Adrenal gland (tissue), 12 donors: ENCODE results near the gene ADAMTS17. TPM values are rescaled to one million over a fixed set of nuclear protein-coding genes. Genes with fewer than 3 reads are reported as not detected.

ENCODE experiments used
- DNase-seq, 7 donors: peaks; one replicate each; pipeline ENCODE4 v3.0.0-alpha.2; 2019 to 2020
- H3K27ac ChIP-seq, 5 donors: fragments of 200-600 bp; sonication (generic) in 4 of 5; 1 replicate in 3 of 5; 2 replicates in 2 of 5; pipeline versions ENCODE4 v1.5.1 to v1.8.0; 2016 to 2020; ENCODE audit warnings: mild to moderate bottlenecking in 1 of 5
- H3K27me3 ChIP-seq: fragments of 200-600 bp; 2 replicates; pipeline ENCODE4 v1.8.0; 2021
- H3K36me3 ChIP-seq, 2 donors: fragments of 200-600 bp; replicated peaks in 1 of 2; 1 replicate in 1 of 2; 2 replicates in 1 of 2; pipeline versions ENCODE4 v1.5.1 to v1.8.0; 2018 to 2022
- H3K4me1 ChIP-seq, 2 donors: fragments of 200-600 bp; replicated peaks in 1 of 2; 1 replicate in 1 of 2; 2 replicates in 1 of 2; pipeline versions ENCODE4 v1.5.1 to v1.8.0; 2018 to 2021
- H3K4me3 ChIP-seq, 4 donors: fragments of 200-600 bp; sonication (generic) in 3 of 4; one replicate each; pipeline ENCODE4 v1.5.1; 2016 to 2018
- H3K9me3 ChIP-seq, 3 donors: fragments of 200-600 bp; sonication (generic) in 1 of 3; replicated peaks in 1 of 3; 1 replicate in 2 of 3; 2 replicates in 1 of 3; pipeline versions ENCODE4 v1.5.1 to v1.8.0; 2016 to 2021
- POLR2A ChIP-seq, 2 donors: fragments of 450-650 bp; IDR thresholded peaks; one replicate each; pipeline ENCODE4 v1.6.1; 2017; ENCODE audit warnings: antibody characterized with exemption in 2 of 2, mild to moderate bottlenecking in 2 of 2, moderate library complexity in 1 of 2
- WGBS, 4 donors: extraction: QIAGEN DNeasy Blood & Tissue Kit in 2 of 4; methylation state at CpG; one replicate each; pipeline versions ENCODE4 v1.1.5 to v1.1.7; 2013 to 2017; 5-methylcytosine and 5-hydroxymethylcytosine counted together
- intact Hi-C, 2 donors: fragments of 100-400 bp; cut with DNase I; formaldehyde crosslinking; loops; one replicate each; pipeline versions ENCODE4 v1.14.1 to v1.15.0; 2022 to 2023
- polyA plus RNA-seq, 3 donors: library from polyadenylated mRNA; stranded (reverse); fragments of 200-250 nt in 2 of 3; fragments of 350-450 nt in 1 of 3; fragmentation: Illumina TruSeq in 1 of 3; extraction: RNeasy Lipid Tissue Mini Kit (QIAGEN cat#74804) in 1 of 3; gene quantifications; one replicate each; pipeline ENCODE4 v1.2.3, GENCODE V29; 2013 to 2014
- total RNA-seq, 9 donors: library from RNA; depleted of rRNA in 4 of 9; stranded (reverse); fragments of >200 nt in 4 of 9; fragments of 120-200 nt in 1 of 9; fragmentation: NEBNext Ultra II Directional in 1 of 9; extraction: Animal tissue kit (Norgen Biotek cat#: 25700) in 1 of 9; gene quantifications; one replicate each; pipeline versions ENCODE4 v1.1.0 to v1.2.4, GENCODE V29; 2013 to 2023
- TF ChIP-seq, protein P1 (sequence below), 6 experiments: fragments of 450-650 bp in 4 of 6; fragments of 200-600 bp in 2 of 6; sonication (generic) in 1 of 6; IDR thresholded peaks; 1 replicate in 5 of 6; 2 replicates in 1 of 6; pipeline versions ENCODE4 v1.5.1 to v1.8.0; 2016 to 2021; ENCODE audit warnings: antibody characterized with exemption in 6 of 6, mild to moderate bottlenecking in 2 of 6, moderate library complexity in 1 of 6
- donor health status: healthy with polysubstance abuse.
- donor health status: Bipolar disorder and iron deficiency.
- donor health status: DM: yes; HTN: yes; CAD: no.
- donor health status: DM: no; HTN: no; CAD: no.
- donor health status: DM: no; HTN: no; CAD: no.
- donor health status: DM: yes; HTN: yes; CAD: no.

Gene ADAMTS17
- total and polyA plus RNA-seq, 12 donors, result 0.51 to 14.8 (median 2.9) TPM

DNA sequence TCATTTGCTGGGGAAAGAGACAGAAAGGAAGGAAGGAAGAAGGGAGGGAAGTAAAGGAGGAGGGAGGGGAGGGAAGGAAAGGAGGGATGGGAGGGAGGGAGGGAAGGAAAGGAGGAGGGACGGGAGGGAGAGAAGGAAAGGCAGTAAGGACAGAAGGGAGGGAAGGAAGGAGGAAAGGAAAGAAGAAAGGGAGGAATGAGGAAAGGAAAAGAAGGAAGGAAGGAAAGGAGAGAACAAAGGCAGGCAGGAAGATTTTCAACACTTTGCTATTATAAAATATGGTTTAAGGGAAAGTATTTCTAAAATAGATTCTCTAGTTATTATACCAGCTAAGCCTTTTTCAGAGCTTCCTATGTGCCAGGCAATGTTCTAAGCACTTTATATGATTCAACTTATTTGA, 330.5 kb downstream of the ADAMTS17 start:
- Histone ChIP-seq H3K27ac (no peak overlapping the region), H3K4me1 (no peaks in the 10 kb centered on the region), H3K36me3 (no peaks in the 10 kb centered on the region), H3K9me3 (no peaks in the 10 kb centered on the region), H3K27me3 (no peaks in the 10 kb centered on the region), H3K4me3 (no peak overlapping the region)
- WGBS, 4 donors, result 56 to 89% (median 76%) methylated on average over 1 of the region's 1 CpG
- no peak for TF ChIP-seq POLR2A (IDR thresholded peaks at IDR 0.05)
- TF ChIP-seq, protein P1, sequence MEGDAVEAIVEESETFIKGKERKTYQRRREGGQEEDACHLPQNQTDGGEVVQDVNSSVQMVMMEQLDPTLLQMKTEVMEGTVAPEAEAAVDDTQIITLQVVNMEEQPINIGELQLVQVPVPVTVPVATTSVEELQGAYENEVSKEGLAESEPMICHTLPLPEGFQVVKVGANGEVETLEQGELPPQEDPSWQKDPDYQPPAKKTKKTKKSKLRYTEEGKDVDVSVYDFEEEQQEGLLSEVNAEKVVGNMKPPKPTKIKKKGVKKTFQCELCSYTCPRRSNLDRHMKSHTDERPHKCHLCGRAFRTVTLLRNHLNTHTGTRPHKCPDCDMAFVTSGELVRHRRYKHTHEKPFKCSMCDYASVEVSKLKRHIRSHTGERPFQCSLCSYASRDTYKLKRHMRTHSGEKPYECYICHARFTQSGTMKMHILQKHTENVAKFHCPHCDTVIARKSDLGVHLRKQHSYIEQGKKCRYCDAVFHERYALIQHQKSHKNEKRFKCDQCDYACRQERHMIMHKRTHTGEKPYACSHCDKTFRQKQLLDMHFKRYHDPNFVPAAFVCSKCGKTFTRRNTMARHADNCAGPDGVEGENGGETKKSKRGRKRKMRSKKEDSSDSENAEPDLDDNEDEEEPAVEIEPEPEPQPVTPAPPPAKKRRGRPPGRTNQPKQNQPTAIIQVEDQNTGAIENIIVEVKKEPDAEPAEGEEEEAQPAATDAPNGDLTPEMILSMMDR (IDR thresholded peaks at IDR 0.05), result no peak
- intact Hi-C loops, result no loop called here
- no peak for DNase-seq

DNA sequence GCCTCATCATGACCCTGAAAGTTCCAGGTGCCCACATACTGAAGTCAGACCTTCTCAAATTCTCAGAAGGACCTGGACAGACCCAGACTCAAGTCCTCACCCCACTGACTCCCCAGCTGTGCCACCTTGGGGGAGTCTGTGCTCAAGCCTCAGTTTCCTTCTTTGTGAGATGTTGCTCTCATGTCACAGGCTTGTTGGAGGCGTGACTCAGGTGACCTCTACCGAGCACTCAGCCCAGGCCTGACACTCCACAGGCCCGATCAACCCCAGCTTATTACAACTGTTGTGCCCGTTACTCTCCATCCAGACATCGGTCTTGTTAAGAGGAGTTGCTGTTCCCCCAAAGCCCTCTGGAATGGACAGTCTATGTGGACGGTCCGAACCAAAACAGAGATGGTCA, 332.4 kb downstream of the ADAMTS17 start:
- Histone ChIP-seq H3K4me1 (no peaks in the 10 kb centered on the region), H3K27me3 (no peaks in the 10 kb centered on the region), H3K27ac (no peak overlapping the region), H3K36me3 (no peaks in the 10 kb centered on the region), H3K4me3 (no peak overlapping the region), H3K9me3 (no peaks in the 10 kb centered on the region)
- 94 to 99% (median 95%) methylated on average over 7 of the region's 7 CpGs for WGBS, 4 donors
- TF ChIP-seq POLR2A (IDR thresholded peaks at IDR 0.05), result no peak
- TF ChIP-seq, protein P1 (IDR thresholded peaks at IDR 0.05), result no peak
- intact Hi-C loops, result no loop called here
- no peak for DNase-seq

DNA sequence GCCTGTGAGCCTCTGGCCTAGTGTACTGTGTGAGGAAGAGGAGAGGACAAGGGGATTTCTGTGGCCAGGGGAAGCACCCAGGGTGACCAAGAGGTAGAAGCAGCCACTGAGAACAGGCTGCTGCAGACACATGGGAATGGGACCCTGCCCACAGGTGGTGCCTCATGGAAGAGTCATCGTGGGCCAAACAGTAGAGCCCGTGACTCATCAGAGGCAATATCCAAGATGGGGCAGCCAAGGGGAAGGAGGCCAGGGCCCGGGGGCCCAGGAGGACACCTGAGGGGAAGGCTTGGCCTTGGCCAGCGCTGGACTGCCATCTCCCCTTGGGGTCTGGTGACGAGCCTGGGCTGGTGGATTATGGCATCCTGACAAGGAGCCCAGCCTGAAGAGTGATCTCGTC, 333.5 kb downstream of the ADAMTS17 start:
- DNase-seq, result no peak
- H3K36me3 ChIP-seq, result no peaks in the 10 kb centered on the region
- no peaks in the 10 kb centered on the region for H3K9me3 ChIP-seq
- no peaks in the 10 kb centered on the region for H3K4me1 ChIP-seq
- TF ChIP-seq, protein P1 (IDR thresholded peaks at IDR 0.05), result no peak
- no peak for TF ChIP-seq POLR2A (IDR thresholded peaks at IDR 0.05)
- WGBS, 4 donors, result 88 to 100% (median 93%) methylated on average over 2 to 6 of the region's 6 CpGs
- no peak overlapping the region for H3K4me3 ChIP-seq
- intact Hi-C loops, result no loop called here
- no peak overlapping the region for H3K27ac ChIP-seq
- H3K27me3 ChIP-seq, result no peaks in the 10 kb centered on the region

DNA sequence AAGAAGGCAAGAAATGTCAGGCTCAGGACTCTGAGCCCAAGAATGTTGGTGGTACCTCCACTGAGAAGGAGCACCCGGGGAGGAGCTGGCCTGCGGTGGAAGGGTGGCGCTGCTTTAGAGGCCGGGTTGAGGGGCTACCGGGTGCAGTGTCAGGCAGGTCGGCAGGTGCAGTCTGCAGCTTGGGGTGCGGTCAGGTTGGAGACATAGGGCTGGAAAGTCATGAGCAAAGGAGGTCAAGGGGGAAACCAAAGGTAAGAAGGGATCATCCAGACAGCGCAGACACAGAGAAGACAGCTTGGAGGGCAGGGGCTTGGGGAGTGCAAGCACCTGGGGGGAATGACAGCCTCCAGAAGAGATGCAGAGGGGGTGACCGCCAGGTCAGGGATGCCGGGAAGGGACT, 334.2 kb downstream of the ADAMTS17 start:
- intact Hi-C loops, result no loop called here
- H3K4me3 ChIP-seq, result no peak overlapping the region
- no peaks in the 10 kb centered on the region for H3K36me3 ChIP-seq
- no peaks in the 10 kb centered on the region for H3K27me3 ChIP-seq
- 91 to 97% (median 93%) methylated on average over 10 of the region's 10 CpGs for WGBS, 4 donors
- no peak for DNase-seq
- no peak for TF ChIP-seq POLR2A (IDR thresholded peaks at IDR 0.05)
- TF ChIP-seq, protein P1 (IDR thresholded peaks at IDR 0.05), result no peak
- no peaks in the 10 kb centered on the region for H3K4me1 ChIP-seq
- H3K9me3 ChIP-seq, result no peaks in the 10 kb centered on the region
- H3K27ac ChIP-seq, result no peak overlapping the region
